ENCODE results near the gene ICOS.

ICOS gene

DNA sequence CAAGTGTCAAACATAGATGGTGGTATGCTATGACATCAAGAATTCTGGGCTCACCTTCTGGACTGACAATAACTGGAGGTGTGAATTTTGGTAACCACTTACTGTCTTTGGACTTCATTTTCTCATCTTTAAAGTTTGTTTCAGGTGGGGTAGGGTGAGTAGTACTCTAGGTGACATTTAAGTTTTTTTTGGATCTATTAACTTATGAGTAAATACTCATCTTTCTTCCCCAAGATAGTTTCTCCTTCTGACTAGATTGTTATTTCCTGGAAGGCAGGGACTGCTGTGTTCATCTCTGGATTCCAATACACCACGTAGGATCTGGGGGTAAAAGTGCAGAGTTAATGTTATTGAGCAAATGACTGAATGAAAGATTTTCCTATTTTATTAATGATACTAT, 55.9 kb downstream of the ICOS start:
- H3K4me3 ChIP-seq (ENCODE audit: control insufficient read depth, low read depth, low read length), result no peak overlapping the region
- TF ChIP-seq, protein P1, sequence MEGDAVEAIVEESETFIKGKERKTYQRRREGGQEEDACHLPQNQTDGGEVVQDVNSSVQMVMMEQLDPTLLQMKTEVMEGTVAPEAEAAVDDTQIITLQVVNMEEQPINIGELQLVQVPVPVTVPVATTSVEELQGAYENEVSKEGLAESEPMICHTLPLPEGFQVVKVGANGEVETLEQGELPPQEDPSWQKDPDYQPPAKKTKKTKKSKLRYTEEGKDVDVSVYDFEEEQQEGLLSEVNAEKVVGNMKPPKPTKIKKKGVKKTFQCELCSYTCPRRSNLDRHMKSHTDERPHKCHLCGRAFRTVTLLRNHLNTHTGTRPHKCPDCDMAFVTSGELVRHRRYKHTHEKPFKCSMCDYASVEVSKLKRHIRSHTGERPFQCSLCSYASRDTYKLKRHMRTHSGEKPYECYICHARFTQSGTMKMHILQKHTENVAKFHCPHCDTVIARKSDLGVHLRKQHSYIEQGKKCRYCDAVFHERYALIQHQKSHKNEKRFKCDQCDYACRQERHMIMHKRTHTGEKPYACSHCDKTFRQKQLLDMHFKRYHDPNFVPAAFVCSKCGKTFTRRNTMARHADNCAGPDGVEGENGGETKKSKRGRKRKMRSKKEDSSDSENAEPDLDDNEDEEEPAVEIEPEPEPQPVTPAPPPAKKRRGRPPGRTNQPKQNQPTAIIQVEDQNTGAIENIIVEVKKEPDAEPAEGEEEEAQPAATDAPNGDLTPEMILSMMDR (IDR thresholded peaks at IDR 0.05; ENCODE audit: control insufficient read depth, insufficient read depth, low read depth, low read length, missing control alignments), result no peak

GRCh38 chr2:203993011-203993410, 56.4 kb downstream of the ICOS start:
- TF ChIP-seq, protein P1 (IDR thresholded peaks at IDR 0.05; ENCODE audit: control insufficient read depth, insufficient read depth, low read depth, low read length, missing control alignments), result no peak
- no peak for DNase-seq (ENCODE audit: low read depth)
- H3K4me3 ChIP-seq (ENCODE audit: control insufficient read depth, low read depth, low read length), result no peak overlapping the region

More for the DNA sequence above, 55.9 kb downstream of the ICOS start:
- no peak for DNase-seq (ENCODE audit: low read depth)

GRCh38 chr2:203993560-203993959, 57.0 kb downstream of the ICOS start:
- no peak for DNase-seq (ENCODE audit: low read depth)
- H3K4me3 ChIP-seq (ENCODE audit: control insufficient read depth, low read depth, low read length), result no peak overlapping the region
- TF ChIP-seq, protein P1 (IDR thresholded peaks at IDR 0.05; ENCODE audit: control insufficient read depth, insufficient read depth, low read depth, low read length, missing control alignments), result no peak

DNA sequence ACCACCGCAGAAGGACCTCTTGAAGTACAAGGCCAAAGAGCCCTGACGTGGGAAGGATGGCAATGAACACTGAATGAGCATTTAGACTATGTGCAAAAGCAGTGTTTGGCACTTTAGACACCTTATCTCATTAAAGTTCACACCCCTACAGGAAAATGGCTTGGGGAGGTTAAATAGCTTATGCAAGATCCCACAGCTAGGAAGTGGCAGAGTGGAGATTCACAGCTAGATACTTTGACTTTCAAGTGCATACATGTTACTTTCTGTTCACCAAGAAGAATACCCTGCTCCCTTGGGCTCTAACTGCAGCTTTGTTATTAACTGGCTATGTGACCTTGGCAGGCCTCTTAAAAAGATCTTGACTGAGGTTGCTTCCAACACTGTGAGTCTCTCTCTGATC, 58.2 kb downstream of the ICOS start:
- TF ChIP-seq, protein P1 (IDR thresholded peaks at IDR 0.05; ENCODE audit: control insufficient read depth, insufficient read depth, low read depth, low read length, missing control alignments), result no peak
- H3K4me3 ChIP-seq (ENCODE audit: control insufficient read depth, low read depth, low read length), result no peak overlapping the region
- DNase-seq (ENCODE audit: low read depth), result no peak

- TF ChIP-seq, protein P1 (IDR thresholded peaks at IDR 0.05; ENCODE audit: control insufficient read depth, insufficient read depth, low read depth, low read length, missing control alignments), result no peak
- no peak overlapping the region for H3K4me3 ChIP-seq (ENCODE audit: control insufficient read depth, low read depth, low read length)
- no peak for DNase-seq (ENCODE audit: low read depth)
Measured at GRCh38 chr2:203996692-203997091, 60.1 kb downstream of the ICOS start.

GRCh38 chr2:203997481-203997880, 60.9 kb downstream of the ICOS start:
- H3K4me3 ChIP-seq (ENCODE audit: control insufficient read depth, low read depth, low read length), result no peak overlapping the region
- DNase-seq (ENCODE audit: low read depth), result no peak
- TF ChIP-seq, protein P1 (IDR thresholded peaks at IDR 0.05; ENCODE audit: control insufficient read depth, insufficient read depth, low read depth, low read length, missing control alignments), result no peak
